HG02970 (cell line): ENCODE results near the gene VPS41.

Experiments used
- ATAC-seq: cut with Tn5 transposase; IDR thresholded peaks from one replicate; pipeline ENCODE4 v1.9.1; 2021; ENCODE audit warnings: mild to moderate bottlenecking, moderate library complexity, moderate number of reproducible peaks; ENCODE audit not compliant: unreplicated experiment, low FRiP score

Gene VPS41

DNA sequence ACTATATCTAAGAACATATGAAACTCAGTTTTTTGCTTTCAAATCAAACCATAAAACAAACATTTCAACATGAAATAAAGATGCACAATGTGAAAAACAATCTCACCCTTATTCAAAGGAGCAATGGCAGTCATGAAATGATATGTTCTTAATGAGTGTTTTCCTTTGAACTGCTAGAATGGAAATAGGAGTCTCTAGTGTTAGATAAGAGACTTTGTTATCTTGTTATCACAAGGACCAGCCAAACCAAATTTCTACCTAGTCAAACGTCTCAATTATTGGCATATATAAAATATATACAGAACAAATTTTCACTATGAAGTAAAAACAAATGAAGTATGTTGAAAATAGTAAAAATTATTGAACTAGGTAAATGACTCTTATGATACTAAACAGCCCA lies 1.2 kb downstream of the VPS41 start:
- no peak for ATAC-seq

- ATAC-seq = no peak
These were observed 1.9 kb downstream of the VPS41 start for GRCh38 chr7:38907066-38907465.

DNA sequence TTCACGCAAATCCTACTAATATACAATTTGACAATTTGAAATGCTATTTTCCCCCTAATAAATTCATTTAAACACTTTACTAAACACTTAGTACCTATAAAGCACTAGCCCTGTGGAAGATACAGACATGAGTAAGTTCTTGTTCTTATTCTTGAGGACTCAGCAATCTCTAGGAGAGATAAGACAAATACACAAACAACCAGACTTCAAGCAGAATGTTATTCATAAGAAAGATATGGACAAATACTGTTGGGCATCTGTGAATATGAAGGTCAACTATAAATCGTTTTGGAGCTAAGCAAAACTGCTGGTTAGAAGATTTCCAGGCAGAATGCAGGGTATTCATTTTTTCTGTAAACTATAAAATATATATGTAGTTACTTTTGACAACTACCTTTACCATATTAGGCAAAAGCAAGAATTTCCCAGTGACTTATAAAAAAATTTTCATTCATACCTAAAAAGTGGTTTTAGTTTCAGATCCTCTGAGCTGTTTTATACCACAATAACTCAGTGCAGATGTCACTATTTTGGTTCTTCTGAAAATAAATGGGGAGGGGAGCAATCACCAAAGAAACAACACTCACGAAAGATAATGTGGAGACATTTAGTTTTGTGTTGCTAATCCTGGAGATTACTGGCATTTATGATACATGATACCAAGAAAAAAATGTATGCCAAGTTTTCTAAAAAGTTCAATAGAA lies 3.8 kb downstream of the VPS41 start:
- no peak for ATAC-seq

GRCh38 chr7:38903057-38903456 lies 5.9 kb downstream of the VPS41 start:
- no peak for ATAC-seq

- ATAC-seq = no peak
These were observed 6.5 kb downstream of the VPS41 start for GRCh38 chr7:38902449-38902848.

GRCh38 chr7:38893061-38893460 lies 15.9 kb downstream of the VPS41 start:
- no peak for ATAC-seq

GRCh38 chr7:38890597-38890996 lies 18.4 kb downstream of the VPS41 start:
- ATAC-seq = no peak

GRCh38 chr7:38889872-38890432 lies 19.0 kb downstream of the VPS41 start:
- ATAC-seq = no peak

DNA sequence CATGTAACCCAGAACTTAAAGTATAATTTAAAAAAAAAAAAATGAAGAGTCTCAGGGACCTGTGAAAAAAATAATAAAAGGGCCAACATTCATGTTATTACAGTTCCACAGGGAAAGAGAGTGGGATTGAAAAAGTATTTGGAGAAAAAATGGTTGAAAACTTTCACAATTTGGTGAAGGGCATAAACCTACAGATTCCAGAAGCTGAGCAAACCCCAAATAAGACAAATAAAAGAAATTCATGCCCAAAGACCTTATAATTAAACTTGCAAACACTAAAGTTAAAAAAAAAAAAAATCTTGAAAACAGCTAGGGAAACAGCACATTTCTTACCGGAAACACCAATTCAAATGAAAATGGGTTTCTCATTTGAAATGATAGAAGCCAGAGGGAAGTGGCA lies 19.9 kb downstream of the VPS41 start:
- no peak for ATAC-seq

DNA sequence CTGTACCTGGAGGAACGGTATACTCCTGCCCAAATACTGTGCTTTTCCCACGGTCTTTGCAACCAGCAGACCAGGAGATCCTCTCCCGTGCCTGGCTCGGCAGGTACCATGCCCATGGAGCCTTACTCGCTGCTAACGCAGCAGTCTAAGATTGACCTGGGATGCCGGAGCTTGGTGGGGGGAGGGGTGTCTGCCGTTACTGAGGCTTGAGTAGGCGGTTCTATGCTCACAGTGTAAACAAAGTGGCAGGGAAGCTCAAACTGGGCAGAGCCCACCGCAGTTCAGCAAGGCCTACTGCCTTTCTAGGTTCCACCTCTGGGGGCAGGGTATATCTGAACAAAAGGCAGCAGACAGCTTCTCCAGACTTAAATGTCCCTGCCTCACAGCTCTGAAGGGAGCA lies 22.7 kb downstream of the VPS41 start:
- ATAC-seq = no peak

GRCh38 chr7:38883706-38884105 lies 25.3 kb downstream of the VPS41 start:
- no peak for ATAC-seq

DNA sequence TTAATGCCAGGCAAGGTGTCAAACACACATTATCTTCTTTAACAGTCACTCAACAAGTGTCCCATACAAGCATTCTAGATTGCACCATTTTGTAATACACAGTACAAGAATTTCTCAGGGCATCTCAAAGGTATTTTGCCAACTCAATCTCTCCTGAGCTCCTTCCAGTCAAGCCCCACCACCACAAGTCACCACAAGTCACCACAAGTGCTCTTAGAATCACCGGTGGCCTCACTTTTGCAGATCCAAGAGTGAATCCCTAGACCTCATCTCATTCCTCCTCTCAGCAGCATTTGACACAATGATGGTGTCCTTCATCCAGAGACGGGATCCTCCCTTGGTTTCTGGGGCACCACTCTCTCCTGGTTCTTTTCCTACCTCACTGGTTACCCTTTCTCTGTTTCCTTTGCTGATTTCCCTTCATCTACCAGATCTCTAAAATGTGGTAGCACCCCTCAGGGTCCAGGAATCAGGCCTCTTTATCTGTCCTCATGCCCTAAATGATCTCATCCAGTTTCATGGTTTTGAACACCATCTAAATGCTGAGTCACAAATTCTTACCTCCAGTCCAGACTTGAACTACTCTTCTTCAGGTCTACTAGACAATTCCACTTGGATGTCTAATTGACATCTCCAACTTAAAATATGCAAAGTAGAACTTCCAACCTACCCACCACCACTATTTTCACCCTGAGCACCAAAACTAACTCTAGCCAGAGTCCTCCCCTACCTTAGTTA lies 26.9 kb downstream of the VPS41 start:
- no peak for ATAC-seq

- no peak for ATAC-seq
These were observed 28.0 kb downstream of the VPS41 start for GRCh38 chr7:38881015-38881414.

DNA sequence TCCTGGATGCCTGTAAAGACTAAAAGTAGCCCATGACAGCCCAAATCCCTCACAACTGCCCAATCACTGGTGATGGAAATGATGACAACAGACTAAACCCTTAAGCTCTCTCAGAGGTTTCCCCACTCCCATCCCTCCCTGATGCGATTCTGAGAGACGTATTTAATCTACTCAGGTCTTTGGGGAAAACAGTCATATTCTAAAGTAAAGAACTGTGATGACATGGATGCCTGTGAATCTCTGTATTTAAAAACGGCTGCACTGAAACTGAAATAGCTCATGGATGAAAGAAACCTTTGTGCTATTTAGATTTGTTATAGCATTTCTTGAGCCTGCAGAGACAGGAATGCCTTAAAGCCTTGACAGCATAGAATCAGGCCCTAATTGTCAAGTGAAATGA lies 28.5 kb downstream of the VPS41 start:
- ATAC-seq = no peak

GRCh38 chr7:38880035-38880434 lies 29.0 kb downstream of the VPS41 start:
- no peak for ATAC-seq

- no peak for ATAC-seq
These were observed 30.1 kb downstream of the VPS41 start for GRCh38 chr7:38878694-38879457.

DNA sequence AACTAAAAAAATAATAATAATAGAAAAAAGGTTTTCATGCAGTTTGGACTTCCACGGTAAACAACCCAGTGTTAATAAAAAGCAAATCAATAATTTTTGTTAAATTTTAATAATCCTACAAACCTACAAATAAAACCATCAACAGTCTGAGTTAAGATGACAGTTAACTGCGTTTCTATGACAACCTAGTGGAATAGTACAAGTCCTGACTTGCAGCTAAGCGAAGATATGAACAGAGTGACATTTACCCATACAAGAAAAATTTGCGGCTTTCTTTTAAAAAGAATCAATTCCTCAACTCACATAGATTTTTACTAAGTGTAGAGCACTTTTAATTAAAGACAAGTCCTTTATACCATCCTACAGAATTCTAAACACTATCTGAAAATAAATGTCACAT lies 35.6 kb downstream of the VPS41 start:
- no peak for ATAC-seq

DNA sequence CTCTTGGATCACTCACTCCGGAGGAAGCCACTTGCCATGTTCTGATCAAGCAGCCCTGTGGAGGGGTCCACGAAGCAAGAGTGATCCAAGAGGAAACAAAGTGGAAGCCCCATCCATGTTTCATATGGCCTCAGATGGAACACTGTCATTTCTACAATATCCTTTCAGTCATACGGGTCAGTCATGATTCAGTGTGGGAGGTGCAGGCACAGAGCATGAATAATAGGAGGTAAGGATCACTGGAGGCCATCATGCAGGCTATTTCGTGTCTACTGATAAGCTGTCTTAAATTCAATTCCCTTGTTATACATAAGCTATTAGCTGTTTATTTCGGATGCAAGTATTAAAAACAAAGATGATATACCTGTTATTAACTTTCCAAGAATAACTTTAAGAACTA lies 36.8 kb downstream of the VPS41 start:
- no peak for ATAC-seq

DNA sequence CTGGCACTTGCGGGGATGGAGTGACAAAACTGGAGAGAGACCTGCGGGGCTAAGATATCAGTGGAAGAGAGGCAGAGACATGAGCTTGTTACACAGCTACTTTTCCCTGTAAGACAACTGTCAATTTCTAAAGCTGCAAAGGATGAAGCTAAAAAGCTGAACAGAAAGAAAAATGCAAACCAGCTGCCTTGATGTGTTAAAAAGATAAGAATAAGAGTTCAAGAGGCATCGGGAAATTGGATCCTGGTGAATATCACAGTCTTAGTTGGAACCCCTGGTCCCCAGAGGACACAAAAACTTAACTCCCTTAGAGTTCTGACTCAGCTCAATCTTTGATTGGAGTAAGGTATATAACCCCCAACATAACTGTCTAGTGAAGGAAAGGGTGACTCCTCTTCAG lies 38.8 kb downstream of the VPS41 start:
- no peak for ATAC-seq

DNA sequence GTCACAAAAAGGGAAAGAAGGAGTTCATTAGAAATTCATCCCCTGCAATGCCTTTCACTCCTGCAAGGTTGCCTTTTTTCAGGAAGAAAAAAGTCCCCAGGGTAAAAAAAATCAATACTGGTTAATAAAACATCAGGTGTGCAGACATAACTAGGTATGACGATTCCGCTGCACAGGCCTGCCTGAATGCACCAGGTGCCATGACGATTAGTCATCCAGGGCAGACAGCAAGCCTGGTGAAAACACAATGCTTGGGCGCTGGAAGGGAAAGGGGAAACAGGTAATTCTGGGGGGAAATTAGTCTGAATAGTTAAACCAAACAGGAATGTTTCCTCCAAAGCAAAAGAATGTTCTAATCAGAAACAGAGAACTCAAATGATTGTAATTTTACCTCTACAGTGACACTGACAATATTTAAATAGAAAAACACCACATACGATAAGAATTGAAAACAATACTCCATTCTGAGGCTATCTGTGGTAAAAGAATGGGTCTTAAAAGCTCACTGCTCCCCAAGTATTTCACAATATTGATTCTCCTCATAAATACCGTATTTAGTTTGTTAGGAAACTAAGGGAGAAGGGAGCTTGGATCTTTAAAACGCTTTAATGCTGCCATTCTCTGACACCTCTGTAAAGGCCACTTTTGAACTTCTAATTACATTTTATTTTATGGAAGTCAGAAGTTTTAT lies 45.2 kb downstream of the VPS41 start:
- ATAC-seq = no peak

DNA sequence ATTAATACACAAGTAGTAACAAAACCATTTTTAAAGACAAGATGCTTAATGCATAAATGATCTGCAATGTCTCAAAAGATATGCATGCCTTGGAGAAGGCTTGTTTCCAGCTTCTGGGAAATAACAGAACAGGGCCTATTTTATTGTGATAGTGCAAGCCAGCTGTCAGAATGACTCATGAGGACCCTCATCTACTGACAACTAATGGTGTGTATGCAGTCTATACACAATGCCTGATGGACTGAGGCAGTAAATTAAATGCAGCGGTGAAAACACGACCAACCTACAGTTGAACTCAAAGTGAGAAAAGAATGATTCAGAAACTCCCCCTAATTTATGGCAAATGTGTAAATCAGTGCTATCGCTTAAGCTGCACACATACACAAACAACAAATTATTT lies 46.3 kb downstream of the VPS41 start:
- no peak for ATAC-seq
